T-helper 1 cell (primary cell): Measurements from ENCODE around the gene ZNF446.
A peak's percentile ranks its signal among the peaks of the same experiment; 100 is the strongest.
"Not testable (repeated sequence)": the region's sequence is repeated elsewhere in the genome, so short reads cannot be mapped to it uniquely, and the experiment has no call there.

Source experiments
- DNase-seq, 5 donors: peaks; one replicate each; pipeline ENCODE4 v3.0.0-alpha.2; 2012 to 2020

The ZNF446 gene

DNA sequence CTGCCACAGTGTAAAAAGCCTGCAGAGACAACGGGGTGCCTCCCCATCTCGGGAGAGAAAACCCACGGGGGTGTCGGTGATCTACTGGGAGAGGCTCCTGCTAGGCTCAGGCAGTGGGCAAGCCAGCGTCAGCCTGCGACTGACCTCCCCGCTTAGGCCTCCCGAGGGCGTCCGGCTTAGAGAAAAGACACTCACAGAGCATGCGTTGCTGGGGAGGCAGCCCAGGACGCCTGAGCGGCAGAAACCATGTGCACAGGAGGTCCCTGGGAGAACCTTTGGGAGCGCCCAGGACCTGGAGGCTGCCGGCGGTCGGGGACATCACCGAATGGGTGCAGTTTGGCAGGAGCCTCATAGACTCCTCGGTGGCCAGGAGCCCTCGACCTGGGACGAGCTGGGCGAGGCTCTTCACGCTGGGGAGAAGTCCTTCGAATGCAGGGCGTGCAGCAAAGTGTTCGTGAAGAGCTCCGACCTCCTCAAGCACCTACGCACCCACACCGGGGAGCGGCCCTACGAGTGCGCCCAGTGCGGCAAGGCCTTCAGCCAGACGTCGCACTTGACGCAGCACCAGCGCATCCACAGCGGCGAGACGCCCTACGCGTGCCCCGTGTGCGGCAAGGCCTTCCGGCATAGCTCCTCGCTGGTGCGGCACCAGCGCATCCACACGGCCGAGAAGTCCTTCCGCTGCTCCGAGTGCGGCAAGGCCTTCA, 5.2 kb upstream of the ZNF446 start:
- not testable (repeated sequence) for DNase-seq

DNA sequence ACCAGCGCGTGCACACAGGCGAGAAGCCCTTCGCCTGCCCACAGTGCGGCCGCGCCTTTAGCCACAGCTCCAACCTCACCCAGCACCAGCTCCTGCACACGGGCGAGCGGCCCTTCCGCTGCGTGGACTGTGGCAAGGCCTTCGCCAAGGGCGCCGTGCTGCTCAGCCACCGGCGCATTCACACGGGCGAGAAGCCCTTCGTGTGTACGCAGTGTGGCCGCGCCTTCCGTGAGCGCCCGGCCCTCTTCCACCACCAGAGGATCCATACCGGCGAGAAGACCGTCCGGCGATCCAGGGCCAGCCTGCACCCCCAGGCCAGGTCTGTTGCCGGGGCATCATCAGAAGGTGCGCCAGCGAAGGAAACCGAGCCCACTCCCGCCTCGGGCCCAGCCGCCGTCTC, 4.4 kb upstream of the ZNF446 start:
- DNase-seq = no peak

DNA sequence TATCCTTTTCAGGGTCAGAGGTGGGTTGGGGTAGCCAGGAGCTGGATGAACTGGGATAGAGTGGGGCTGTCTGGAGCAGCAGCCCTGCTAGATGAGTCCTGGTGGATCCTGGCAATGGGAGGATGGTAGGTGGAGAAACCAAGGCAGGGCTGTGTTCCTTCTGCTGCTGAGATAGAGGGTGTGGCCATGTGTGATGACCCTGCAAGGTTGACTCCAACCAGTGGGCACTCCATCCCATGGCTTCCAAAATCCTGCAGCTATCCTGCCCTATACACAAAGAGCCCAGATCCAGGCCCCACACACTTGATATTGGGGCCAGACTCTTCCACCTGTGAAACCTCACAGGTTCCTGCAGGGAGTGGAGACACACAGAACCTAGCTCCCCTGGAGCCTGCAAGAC, 2.4 kb upstream of the ZNF446 start:
- no peak for DNase-seq

DNA sequence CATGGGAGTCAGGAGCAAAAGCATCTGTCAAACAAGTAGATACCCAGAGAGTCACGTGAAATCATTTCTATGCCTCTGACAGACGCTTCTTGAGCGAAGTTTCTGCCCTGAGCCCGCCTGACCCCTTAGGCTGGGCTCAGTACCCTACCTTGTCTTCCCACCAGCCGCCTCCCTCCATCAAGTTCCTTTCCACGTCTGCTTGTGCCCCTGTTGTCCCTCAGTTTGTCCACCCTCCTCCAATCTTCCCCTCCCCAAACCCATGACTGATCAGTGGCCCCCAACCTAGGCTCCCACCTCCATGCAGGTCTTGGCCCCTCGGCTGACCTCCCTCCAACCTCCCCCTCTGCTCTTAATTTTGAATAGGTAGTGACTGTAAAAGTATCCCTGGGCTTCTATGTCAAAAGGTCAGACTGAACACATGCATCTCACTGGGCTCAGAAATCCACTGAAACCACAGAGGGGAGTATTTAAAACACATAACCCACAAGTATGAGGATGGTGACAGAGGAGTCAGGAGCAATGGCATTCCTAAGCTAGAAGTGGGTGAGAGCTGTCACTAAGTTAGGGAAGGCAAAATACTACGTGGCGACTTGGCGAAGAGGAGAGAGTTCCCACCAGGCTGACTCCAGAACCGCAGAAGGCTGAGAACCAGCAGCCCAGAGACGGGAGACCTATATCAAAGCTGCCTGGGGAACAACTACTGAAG, 1.7 kb upstream of the ZNF446 start:
- DNase-seq = no peak

DNA sequence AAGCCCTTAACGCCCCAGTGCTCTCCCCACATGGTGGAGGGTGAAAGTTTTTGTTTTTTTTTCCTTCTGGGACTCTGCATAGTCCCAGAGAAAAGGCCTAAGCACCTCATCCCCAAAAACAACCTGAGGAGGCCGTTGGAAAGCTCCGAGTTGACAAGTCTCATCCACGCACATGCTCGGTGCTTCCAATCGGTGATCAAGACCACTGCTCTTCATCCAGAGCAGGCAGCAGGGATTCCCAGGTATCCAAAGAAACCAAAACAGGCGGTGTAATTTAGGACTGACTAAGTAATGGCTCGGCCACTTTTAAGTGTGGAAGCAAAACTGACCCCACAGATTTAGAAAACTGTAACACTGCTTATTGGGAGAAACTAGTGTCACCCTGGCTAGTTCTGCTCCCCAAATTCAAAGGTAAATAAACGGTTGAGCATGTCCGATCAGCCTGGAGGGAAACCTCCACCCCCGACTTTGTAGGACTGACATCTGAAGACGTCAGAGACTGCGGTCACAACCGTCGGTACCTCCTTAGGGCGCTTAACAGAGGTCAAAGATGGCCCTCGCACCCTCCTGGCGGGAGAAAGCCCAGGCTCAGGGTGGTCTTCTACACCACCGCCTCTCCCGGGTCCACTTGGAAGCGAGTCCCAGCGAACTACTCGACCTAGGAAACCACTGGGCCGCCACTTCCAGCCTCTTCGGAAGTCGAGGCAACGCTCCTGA, 997 bp upstream of the ZNF446 start:
- no peak for DNase-seq

DNA sequence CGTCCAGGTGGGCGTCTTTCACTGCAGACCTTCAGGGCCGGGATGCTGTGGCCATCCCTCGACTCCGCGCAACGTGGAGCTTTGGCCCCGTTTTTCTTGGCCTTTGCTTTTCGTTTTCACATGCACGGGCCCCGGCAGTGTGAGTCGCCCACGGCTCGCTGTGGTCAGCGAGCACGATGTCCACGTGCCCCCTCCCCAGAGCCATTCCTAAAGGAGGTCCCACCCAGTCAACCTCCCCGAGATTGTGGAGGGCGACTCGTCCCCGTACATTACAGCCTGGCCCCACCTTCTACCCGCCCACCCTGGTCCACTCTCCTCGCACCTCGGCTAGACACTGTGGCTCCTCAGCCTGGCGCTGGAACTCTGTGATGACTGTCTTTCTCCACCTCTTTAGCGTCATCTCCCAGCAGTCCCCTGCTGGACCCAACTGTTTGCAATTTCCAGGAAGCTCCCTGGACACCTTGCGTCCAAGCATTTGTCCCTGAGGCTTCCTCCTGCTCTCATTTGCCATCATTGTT, 405 bp downstream of the ZNF446 start:
- no peak for DNase-seq

DNA sequence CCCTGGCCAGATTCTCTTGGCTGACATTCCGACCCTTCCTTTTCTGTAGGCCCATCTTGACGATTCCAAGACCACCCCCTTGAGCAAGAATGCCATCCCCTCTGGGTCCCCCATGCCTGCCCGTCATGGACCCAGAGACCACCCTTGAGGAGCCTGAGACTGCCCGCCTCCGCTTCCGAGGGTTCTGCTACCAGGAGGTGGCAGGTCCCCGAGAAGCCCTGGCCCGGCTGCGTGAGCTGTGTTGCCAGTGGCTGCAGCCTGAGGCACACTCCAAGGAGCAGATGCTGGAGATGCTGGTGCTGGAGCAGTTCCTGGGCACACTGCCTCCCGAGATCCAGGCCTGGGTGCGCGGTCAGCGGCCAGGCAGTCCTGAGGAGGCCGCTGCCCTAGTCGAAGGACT, 978 bp downstream of the ZNF446 start:
- no peak for DNase-seq

DNA sequence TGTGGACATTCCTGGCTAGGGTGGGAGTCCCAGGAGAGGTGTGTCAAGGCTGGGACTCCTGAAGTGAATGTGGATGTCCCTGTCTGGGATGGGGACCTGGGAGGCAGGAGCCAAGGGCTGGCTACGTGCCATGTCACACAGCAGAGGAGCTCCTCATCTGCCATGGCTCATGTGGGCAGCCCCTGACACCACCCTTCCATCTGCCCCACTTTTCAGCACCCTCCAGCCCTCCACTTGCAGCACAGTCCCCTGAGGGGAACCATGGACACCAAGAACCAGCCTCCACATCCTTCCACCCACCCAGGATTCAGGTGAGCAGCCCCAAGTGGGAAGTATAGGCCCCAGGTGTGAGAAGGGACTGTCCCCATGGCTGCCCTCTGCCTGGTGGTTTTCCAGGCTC, 1.7 kb downstream of the ZNF446 start:
- DNase-seq = no peak

DNA sequence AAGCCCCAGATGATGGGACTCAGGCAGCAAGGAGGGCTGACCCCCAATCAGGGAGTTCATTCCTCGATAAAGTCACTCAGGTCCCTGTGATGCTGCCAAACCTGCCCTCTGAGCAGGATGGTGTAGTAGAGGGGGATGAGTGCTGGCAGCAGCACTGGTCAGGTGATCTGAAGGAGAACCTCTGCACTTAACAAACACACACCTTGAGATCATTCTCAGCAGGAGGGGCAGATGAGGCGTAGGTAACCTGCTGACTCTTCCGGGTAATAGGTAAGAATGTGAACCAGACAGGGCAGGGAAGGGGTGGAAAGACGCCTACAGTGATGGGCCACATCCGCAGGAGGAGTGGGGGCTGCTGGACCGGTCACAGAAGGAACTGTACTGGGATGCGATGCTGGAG, 3.2 kb downstream of the ZNF446 start:
- DNase-seq = no peak

DNA sequence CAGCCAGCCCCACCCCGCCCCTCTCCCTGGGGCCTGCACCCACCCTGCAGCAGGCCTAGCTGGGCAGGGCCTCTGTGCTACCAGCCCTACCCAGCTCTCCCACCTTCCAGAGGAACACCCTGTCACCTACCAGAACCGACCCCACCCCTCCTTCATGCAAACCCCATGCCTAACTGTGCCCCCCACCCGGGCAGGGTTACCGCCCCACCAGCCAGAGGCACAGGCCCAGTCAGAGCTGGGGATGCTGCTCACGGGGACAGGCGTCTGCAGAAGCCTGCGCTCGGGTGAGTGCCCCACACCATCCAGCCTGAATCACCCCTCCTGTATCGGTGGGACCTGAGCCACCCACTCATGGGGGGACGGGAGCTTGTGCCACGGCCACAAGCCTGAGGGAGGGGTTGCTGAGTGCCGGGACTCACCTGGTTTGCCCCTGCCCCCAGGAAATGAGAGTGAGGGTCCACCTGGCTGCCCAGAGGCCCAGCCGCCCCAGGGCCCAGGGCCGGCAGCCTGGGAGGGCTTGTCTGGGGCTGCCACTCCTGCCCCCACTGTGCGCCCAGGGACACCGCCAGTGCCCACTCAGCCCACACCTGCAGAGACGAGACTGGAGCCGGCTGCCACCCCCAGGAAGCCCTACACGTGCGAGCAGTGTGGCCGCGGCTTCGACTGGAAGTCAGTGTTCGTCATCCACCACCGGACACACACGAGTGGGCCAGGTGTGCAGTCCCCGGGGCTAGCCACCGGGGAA, 3.8 kb downstream of the ZNF446 start:
- DNase-seq = no peak

DNA sequence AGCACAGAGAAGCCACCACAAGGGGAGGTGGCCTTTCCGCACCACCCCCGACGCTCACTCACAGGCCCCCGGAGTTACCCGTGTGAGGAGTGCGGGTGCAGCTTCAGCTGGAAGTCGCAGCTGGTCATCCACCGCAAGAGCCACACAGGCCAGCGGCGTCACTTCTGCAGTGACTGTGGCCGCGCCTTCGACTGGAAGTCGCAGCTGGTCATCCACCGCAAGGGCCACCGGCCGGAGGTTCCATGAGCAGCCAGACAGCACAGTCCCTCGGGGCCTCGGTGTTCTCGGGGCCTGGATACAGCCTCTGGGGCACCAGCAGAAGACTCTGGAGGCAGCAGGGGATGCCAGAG, 4.3 kb downstream of the ZNF446 start:
- DNase-seq = no peak

DNA sequence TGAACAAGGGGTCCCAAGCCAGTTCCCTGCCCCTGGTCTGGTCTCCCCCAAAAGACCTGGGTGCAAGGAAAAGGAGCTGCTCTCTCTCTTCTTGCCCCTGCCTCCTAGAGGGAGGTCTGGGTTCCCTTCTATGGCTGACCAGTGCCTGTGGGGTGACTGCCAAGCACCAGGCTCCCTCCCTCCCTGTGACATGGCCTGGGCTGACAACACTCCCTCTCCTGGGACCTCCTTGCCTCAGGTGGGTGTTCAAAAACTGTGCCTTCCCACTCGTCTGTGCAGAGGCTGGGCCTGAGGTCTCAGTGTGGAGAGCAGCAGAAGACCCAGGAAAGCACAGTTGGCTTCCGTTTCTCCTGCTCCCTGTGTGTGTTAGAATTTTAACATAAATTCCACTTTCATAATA, 4.7 kb downstream of the ZNF446 start:
- no peak for DNase-seq

DNA sequence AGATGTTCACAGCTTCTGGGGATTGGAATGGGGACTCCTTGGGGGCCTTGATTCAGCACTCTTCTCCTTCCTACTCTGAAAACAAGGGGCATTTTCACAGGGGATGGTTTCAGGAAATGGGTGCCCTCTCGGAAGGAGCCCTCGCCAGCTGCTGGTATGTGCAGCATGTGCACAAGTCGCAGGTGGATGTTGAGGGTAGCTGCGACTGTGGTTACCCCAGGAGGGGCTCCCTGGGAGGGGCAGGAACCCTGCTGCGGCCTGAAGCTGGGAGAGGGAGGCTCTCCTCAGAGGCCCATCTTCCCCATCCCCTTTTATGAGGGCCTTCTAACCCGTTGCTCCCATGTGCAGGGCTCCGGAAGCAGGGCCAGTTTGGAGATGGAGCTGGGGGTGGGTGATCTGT, 6.2 kb downstream of the ZNF446 start:
- no peak for DNase-seq

DNA sequence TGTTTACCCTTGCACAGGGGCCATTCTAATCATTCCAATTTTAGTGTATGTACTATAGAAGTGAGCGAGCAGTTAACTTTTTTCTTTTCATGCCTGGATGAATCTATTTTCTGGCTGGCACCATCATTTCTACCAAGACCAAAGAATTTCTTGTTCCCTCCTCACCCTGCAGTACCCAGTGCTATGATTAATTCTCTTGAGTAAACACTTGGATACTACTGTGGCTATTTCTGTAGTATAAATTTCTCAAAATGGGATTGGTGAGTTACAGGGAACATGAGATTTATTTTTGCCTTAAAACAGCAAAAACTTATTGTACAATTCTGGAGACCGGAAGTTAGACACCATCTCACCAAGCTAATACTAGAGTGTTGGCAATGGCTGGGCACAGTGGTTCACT, 7.6 kb downstream of the ZNF446 start:
- no peak for DNase-seq

DNA sequence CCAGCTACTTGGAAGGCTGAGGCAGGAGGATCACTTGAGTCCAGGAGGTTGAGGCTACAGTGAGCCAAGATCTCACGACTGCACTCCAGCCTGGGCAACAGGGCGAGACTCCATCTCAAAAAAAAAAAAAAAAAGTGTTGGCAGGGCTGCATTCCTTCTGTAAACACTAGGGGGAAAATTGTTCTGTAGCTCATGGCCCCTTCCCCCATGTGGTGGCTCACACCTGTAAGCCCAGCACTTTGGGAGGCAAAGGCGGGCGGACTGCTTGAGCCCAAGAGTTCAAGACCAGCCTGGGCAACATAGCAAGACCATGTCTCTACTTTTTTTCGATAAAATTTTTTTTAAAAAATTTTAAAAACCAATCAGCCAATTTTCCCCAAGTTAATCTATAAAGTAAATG, 8.2 kb downstream of the ZNF446 start:
- DNase-seq = not testable (repeated sequence)

DNA sequence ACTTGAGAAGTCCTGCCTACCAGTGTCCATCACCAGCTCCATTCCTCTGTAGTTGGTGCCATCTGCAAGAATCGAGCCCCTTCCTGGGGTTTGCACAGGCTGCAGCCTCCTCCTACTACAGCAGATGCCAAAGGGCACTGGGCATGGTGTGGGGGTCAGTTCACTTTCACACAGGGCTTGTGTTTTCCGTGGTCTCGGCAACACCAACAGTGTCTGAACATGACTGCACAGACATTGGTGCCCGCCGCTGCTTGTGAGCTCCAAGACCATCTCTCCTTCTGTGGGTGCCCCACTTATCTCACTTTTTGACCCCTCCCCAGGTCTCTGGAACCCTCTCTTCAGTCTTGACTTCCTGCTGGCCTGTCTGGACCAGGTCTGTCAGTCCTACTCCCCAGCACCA, 15.2 kb downstream of the ZNF446 start:
- no peak for DNase-seq

DNA sequence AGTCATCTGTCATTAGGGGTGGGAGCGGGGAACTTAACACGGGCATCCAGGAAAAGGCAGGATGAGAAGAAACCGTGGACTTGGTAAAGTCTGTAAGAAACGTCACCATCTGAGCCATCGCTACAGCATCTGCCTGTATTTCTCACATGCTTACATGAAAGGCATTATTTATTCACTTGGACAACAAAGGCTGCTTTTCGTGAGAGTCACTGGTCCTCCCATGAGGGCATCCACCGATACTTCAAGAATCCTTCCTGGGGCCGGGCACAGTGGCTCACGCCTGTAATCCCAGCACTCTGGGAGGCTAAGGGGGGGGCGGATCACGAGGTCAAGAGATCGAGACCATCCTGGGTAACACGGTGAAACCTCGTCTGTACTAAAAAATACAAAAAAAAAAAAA, 16.1 kb downstream of the ZNF446 start:
- DNase-seq = no peak

DNA sequence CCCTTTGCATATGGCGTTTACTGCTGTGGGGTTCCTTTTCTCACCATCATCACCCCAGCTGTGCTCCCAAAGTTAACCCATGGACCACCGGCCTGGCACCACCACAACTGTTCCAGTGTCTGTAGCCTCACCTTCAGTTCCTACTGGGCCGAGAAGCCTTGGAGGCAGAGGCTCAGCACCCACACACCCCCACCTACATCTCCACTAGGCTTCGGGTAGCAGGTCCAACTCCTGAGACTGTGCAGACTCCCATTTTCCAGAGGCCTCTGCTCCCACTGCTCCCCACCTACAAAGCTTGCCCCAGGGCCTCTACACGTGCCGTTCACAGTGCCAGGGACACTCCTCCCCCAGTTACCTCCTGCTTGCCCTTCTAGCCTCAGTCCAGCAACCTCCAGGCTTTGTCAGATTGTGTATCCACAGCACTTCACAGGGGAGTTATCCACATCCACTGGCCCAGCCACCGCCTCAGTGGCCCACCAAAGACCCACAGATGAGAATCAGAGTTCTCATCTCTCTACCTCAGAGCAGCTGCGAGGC, 21.6 kb downstream of the ZNF446 start:
- no peak for DNase-seq

DNA sequence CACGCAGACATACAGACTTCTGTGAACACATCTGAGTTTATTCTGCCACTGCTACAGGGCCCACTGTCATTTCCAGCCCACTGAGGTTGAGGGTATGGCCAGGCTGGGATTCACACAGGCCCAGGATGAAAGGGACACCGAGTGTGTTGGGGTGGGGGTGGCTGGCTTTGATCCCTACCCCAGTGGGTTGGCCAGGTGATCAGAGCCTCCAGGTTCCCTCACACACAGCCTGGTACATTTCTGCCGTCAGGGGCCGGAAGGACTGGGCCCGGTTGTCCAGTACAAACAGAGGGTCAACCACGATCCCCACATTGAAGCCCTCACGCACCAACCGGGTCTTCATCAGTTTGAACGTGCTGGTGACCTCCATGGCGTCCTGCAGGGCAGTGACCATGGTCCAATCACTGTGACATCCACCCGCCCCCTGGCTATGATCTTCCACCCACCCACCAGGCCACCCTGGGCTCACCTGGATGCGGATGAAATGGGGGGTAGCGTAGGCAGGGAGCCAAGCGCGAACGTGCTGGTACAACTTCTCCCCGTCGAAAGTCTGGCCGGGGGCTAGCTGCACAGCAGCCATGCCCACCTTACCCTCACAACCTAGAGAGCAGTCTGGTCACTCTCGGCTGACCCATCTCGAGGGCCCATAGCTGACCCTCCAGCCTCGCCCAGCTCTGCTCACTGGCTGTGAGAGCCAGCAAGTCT, 22.3 kb downstream of the ZNF446 start:
- no peak for DNase-seq

DNA sequence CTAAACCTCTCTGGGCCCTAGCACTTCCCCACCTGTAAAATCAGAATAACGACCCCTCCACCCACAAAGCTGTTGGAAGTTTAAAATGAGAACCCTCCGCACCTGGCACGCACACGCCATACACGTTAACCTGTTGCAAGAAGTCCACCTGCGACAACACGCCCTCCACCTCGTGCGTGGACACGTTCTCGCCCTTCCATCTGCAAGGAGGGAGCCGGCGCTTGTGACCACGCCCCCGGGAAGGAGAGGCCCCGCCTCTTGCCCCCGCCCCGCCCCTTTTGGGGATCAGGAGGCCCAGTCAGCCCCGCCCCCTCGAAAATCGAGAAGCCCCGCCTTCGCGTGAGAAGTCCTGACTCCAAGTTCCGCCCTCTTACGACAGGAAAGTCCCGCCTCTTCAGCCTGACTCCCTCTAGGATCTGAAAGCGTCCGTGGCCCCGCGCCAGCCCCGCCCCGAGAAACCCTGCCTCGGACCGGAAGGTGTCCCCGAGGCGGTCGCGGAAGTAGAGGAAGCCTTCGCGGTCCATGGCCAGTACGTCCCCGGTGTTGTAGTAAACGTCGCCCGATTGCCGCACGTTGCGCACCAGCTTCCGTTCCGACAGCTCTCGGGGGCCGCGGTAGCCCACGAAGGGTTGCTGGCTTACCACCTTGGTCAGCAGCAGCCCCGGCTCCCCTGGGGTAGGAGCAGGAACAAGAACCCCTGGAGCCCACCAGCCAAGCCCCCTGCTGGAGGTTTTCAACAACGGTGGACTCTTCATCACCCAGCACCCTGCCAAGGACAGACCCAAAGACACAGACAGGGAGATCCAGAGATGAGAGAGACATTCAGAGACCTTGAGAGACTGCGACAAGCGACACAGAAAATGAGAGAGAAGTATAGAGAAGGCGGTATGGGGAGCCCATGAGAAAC, 23.1 kb downstream of the ZNF446 start:
- DNase-seq = peak; percentile 85 to 99 (median 92)

DNA sequence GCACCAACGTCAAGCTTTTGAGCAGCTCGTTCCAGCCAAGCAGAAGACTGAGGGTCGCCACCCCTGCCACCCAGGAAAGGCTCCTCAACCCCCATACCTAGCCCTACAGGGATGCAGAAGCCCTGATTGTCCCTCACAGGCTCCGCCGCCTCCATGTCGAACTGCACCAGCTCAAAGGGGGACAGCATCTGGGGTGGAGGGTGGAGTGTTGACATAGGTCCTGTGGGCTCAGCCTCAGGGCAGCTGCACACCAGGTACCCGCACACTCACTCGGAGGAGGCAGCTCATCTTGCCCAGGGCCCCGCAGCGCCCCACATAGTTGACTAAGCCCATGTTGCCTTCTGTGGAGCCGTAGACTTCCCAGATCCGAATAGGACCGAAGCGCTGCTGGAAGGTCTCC, 24.1 kb downstream of the ZNF446 start:
- no peak for DNase-seq
